Stimulated activated memory B cell treated with anti-CD40 and anti-IgM and Interleukin-4, amounts not matched to agents 10 μg/mL and 1 μg/mL and 100 μg/mL, for 72 hours (primary cell): ENCODE data around the gene TRMT6.

ENCODE experiments used
- ATAC-seq: fragments of 150-1000 bp; cut with Tn5 transposase; 2 replicates; pipeline ENCODE4 v1.10.0; 2021
- H3K27ac Mint-ChIP-seq: one replicate; pipeline ENCODE4 v1.8.0; 2022; ENCODE audit warnings: mild to moderate bottlenecking, mixed read lengths
- H3K27me3 Mint-ChIP-seq: one replicate; pipeline ENCODE4 v1.8.0; 2022; ENCODE audit warnings: mixed read lengths
- H3K36me3 Mint-ChIP-seq: one replicate; pipeline ENCODE4 v1.8.0; 2022; ENCODE audit warnings: mixed read lengths
- H3K4me1 Mint-ChIP-seq: one replicate; pipeline ENCODE4 v1.8.0; 2022; ENCODE audit warnings: mixed read lengths
- H3K4me3 Mint-ChIP-seq: one replicate; pipeline ENCODE4 v1.8.0; 2022; ENCODE audit warnings: mild to moderate bottlenecking, moderate library complexity, mixed read lengths
- H3K9me3 Mint-ChIP-seq: one replicate; pipeline ENCODE4 v1.8.0; 2022; ENCODE audit warnings: mixed read lengths

The TRMT6 gene

GRCh38 chr20:5950271-5951031, at the start of gene TRMT6, which contains the start of gene MCM8:
TSS of gene TRMT6 (minus strand) at chr20:5950533. CDS start at chr20:5950405, 128 bp downstream.
TSS of gene MCM8 (plus strand) at chr20:5950652. CDS start at chr20:5952016, 1,364 bp downstream.
- H3K36me3 Mint-ChIP-seq, result peaks cover 35% of the 10 kb centered on the region
- peak; percentile 96 for ATAC-seq
- peak within 1 kb of the TSS; percentile 71 for H3K27ac Mint-ChIP-seq
- H3K27me3 Mint-ChIP-seq, result no peaks in the 10 kb centered on the region
- peak within 1 kb of the TSS; percentile 82 for H3K4me3 Mint-ChIP-seq
- peaks cover 32% of the 10 kb centered on the region for H3K4me1 Mint-ChIP-seq
- no peaks in the 10 kb centered on the region for H3K9me3 Mint-ChIP-seq

- H3K27me3 Mint-ChIP-seq, result no peaks in the 10 kb centered on the region
- peaks cover 15% of the 10 kb centered on the region for H3K36me3 Mint-ChIP-seq
- H3K27ac Mint-ChIP-seq, result no peak overlapping the region
- H3K4me1 Mint-ChIP-seq, result peaks cover 13% of the 10 kb centered on the region
- ATAC-seq, result no peak
- H3K4me3 Mint-ChIP-seq, result no peak overlapping the region
- no peaks in the 10 kb centered on the region for H3K9me3 Mint-ChIP-seq
Observed at GRCh38 chr20:5999783-6000182, 49.5 kb upstream of the TRMT6 start.

- Mint-ChIP-seq H3K4me3 (no peak overlapping the region), H3K27ac (no peak overlapping the region), H3K36me3 (peaks cover 15% of the 10 kb centered on the region), H3K9me3 (no peaks in the 10 kb centered on the region), H3K4me1 (peaks cover 9% of the 10 kb centered on the region), H3K27me3 (no peaks in the 10 kb centered on the region)
- peak; percentile 90 for ATAC-seq
Observed at GRCh38 chr20:5996765-5997164, 46.4 kb upstream of the TRMT6 start.

- H3K9me3 Mint-ChIP-seq, result no peaks in the 10 kb centered on the region
- H3K27me3 Mint-ChIP-seq, result no peaks in the 10 kb centered on the region
- H3K36me3 Mint-ChIP-seq, result peaks cover 40% of the 10 kb centered on the region
- H3K27ac Mint-ChIP-seq, result no peak overlapping the region
- no peak for ATAC-seq
- H3K4me1 Mint-ChIP-seq, result peaks cover 6% of the 10 kb centered on the region
- no peak overlapping the region for H3K4me3 Mint-ChIP-seq
Observed at GRCh38 chr20:5991623-5992441, 41.5 kb upstream of the TRMT6 start.

GRCh38 chr20:5990946-5991345, 40.6 kb upstream of the TRMT6 start:
- H3K36me3 Mint-ChIP-seq, result peaks cover 41% of the 10 kb centered on the region
- no peaks in the 10 kb centered on the region for H3K27me3 Mint-ChIP-seq
- H3K4me1 Mint-ChIP-seq, result no peaks in the 10 kb centered on the region
- no peak for ATAC-seq
- H3K4me3 Mint-ChIP-seq, result no peak overlapping the region
- no peaks in the 10 kb centered on the region for H3K9me3 Mint-ChIP-seq
- no peak overlapping the region for H3K27ac Mint-ChIP-seq

GRCh38 chr20:5989539-5989938, 39.2 kb upstream of the TRMT6 start:
- Mint-ChIP-seq H3K9me3 (no peaks in the 10 kb centered on the region), H3K27me3 (no peaks in the 10 kb centered on the region), H3K36me3 (peaks cover 37% of the 10 kb centered on the region), H3K27ac (no peak overlapping the region), H3K4me1 (no peaks in the 10 kb centered on the region), H3K4me3 (no peak overlapping the region)
- no peak for ATAC-seq

- Mint-ChIP-seq H3K36me3 (peaks cover 44% of the 10 kb centered on the region), H3K27me3 (no peaks in the 10 kb centered on the region), H3K4me1 (no peaks in the 10 kb centered on the region), H3K4me3 (no peak overlapping the region), H3K27ac (no peak overlapping the region), H3K9me3 (no peaks in the 10 kb centered on the region)
- no peak for ATAC-seq
Observed at GRCh38 chr20:5987383-5987782, 37.0 kb upstream of the TRMT6 start.

- H3K9me3 Mint-ChIP-seq, result no peaks in the 10 kb centered on the region
- H3K4me3 Mint-ChIP-seq, result no peak overlapping the region
- no peaks in the 10 kb centered on the region for H3K4me1 Mint-ChIP-seq
- H3K27me3 Mint-ChIP-seq, result no peaks in the 10 kb centered on the region
- H3K36me3 Mint-ChIP-seq, result peaks cover 56% of the 10 kb centered on the region
- H3K27ac Mint-ChIP-seq, result no peak overlapping the region
- ATAC-seq, result no peak
Observed at GRCh38 chr20:5980720-5981538, 30.6 kb upstream of the TRMT6 start.

GRCh38 chr20:5979801-5980200, 29.5 kb upstream of the TRMT6 start:
- Mint-ChIP-seq H3K9me3 (no peaks in the 10 kb centered on the region), H3K27ac (no peak overlapping the region), H3K4me3 (no peak overlapping the region), H3K27me3 (no peaks in the 10 kb centered on the region), H3K4me1 (no peaks in the 10 kb centered on the region), H3K36me3 (peaks cover 53% of the 10 kb centered on the region)
- no peak for ATAC-seq

GRCh38 chr20:5977975-5978374, 27.6 kb upstream of the TRMT6 start:
- H3K27ac Mint-ChIP-seq, result no peak overlapping the region
- H3K9me3 Mint-ChIP-seq, result no peaks in the 10 kb centered on the region
- no peak overlapping the region for H3K4me3 Mint-ChIP-seq
- H3K36me3 Mint-ChIP-seq, result peaks cover 44% of the 10 kb centered on the region
- ATAC-seq, result no peak
- H3K4me1 Mint-ChIP-seq, result no peaks in the 10 kb centered on the region
- no peaks in the 10 kb centered on the region for H3K27me3 Mint-ChIP-seq

GRCh38 chr20:5977223-5977622, 26.9 kb upstream of the TRMT6 start:
- Mint-ChIP-seq H3K36me3 (peaks cover 44% of the 10 kb centered on the region), H3K4me3 (no peak overlapping the region), H3K27me3 (no peaks in the 10 kb centered on the region), H3K4me1 (no peaks in the 10 kb centered on the region), H3K27ac (no peak overlapping the region), H3K9me3 (no peaks in the 10 kb centered on the region)
- ATAC-seq, result no peak

GRCh38 chr20:5975778-5976177, 25.4 kb upstream of the TRMT6 start:
- ATAC-seq, result no peak
- Mint-ChIP-seq H3K36me3 (peaks cover 40% of the 10 kb centered on the region), H3K27me3 (no peaks in the 10 kb centered on the region), H3K27ac (no peak overlapping the region), H3K4me1 (no peaks in the 10 kb centered on the region), H3K4me3 (no peak overlapping the region), H3K9me3 (no peaks in the 10 kb centered on the region)

- H3K4me1 Mint-ChIP-seq, result no peaks in the 10 kb centered on the region
- peaks cover 38% of the 10 kb centered on the region for H3K36me3 Mint-ChIP-seq
- no peak overlapping the region for H3K27ac Mint-ChIP-seq
- ATAC-seq, result no peak
- no peak overlapping the region for H3K4me3 Mint-ChIP-seq
- H3K9me3 Mint-ChIP-seq, result no peaks in the 10 kb centered on the region
- no peaks in the 10 kb centered on the region for H3K27me3 Mint-ChIP-seq
Observed at GRCh38 chr20:5974531-5974930, 24.2 kb upstream of the TRMT6 start.

GRCh38 chr20:5973971-5974370, 23.6 kb upstream of the TRMT6 start:
- ATAC-seq, result no peak
- H3K27me3 Mint-ChIP-seq, result no peaks in the 10 kb centered on the region
- H3K4me3 Mint-ChIP-seq, result no peak overlapping the region
- peaks cover 36% of the 10 kb centered on the region for H3K36me3 Mint-ChIP-seq
- H3K4me1 Mint-ChIP-seq, result no peaks in the 10 kb centered on the region
- no peak overlapping the region for H3K27ac Mint-ChIP-seq
- H3K9me3 Mint-ChIP-seq, result no peaks in the 10 kb centered on the region

- no peak overlapping the region for H3K27ac Mint-ChIP-seq
- no peaks in the 10 kb centered on the region for H3K4me1 Mint-ChIP-seq
- H3K4me3 Mint-ChIP-seq, result no peak overlapping the region
- no peaks in the 10 kb centered on the region for H3K27me3 Mint-ChIP-seq
- H3K36me3 Mint-ChIP-seq, result peaks cover 31% of the 10 kb centered on the region
- ATAC-seq, result no peak
- H3K9me3 Mint-ChIP-seq, result no peaks in the 10 kb centered on the region
Observed at GRCh38 chr20:5973172-5973571, 22.8 kb upstream of the TRMT6 start.
